GM12878 (cell line): Measurements from ENCODE around the gene ZNF280A. TPM values are rescaled to one million over a fixed set of nuclear protein-coding genes. Genes with fewer than 3 reads are reported as not detected.

ENCODE experiments used
- ATAC-seq: fragments of 200-7000 bp; cut with Tn5 transposase; 3 replicates; pipeline ENCODE4 v1.9.1; 2020; ENCODE audit warnings: mild to moderate bottlenecking, moderate library complexity
- BruUV-seq: library from RNA; stranded (reverse); fragments of 400-500 nt; replicated peaks from 2 replicates; lab custom pipeline; 2021; lab: Mats Ljungman, UMichigan
- CTCF ChIA-PET: fragments of 300-600 bp; sonication (Branson Sonifier 250); formaldehyde crosslinking; extraction: SDS; loops from one replicate; lab custom pipeline; 2021; ENCODE audit warnings: inconsistent platforms; lab: Yijun Ruan, JAX
- POLR2A ChIA-PET: fragments of 350-600 bp; formaldehyde crosslinking; extraction: SDS; loops from one replicate; lab custom pipeline; 2021; ENCODE audit warnings: inconsistent platforms; lab: Charles Lee
- RAD21 ChIA-PET: fragments of 300-600 bp; sonication (Branson Sonifier 250); formaldehyde crosslinking; loops from one replicate; lab custom pipeline; 2023; ENCODE audit warnings: antibody characterized with exemption; ENCODE audit not compliant: unreplicated experiment; lab: Charles Lee
- SMC1A ChIA-PET: fragments of 300-600 bp; sonication (Branson Sonifier 250); formaldehyde crosslinking; loops from one replicate; lab custom pipeline; 2023; ENCODE audit not compliant: unreplicated experiment, uncharacterized antibody; lab: Charles Lee
- DNase-seq: peaks from one replicate; pipeline ENCODE4 v3.0.0-alpha.2; 2011; ENCODE audit warnings: low read depth, low spot score
- FAIRE-seq: peaks from 3 replicates; lab custom pipeline; 2011; peaks lifted over from hg19 to GRCh38; lab: Jason Lieb, UNC
- H2AFZ ChIP-seq: 2 replicates; pipeline ENCODE4 v1.6.0; 2011; ENCODE audit warnings: low read depth, low read length, control low read depth; ENCODE audit not compliant: control insufficient read depth
- H3K27ac ChIP-seq: 2 replicates; pipeline ENCODE4 v1.5.1; 2011; ENCODE audit warnings: control low read depth; ENCODE audit not compliant: control insufficient read depth, insufficient read depth
- H3K27me3 ChIP-seq, 2 experiments: replicated peaks in 1 of 2; 2 replicates each; pipeline versions ENCODE4 v1.6.0 to v1.6.1; 2011; ENCODE audit warnings: low read length in 1 of 2; ENCODE audit not compliant: control insufficient read depth in 2 of 2, insufficient read depth in 2 of 2
- H3K36me3 ChIP-seq, 2 experiments: 2 replicates each; pipeline ENCODE4 v1.5.1; 2011; ENCODE audit warnings: low read length in 1 of 2; ENCODE audit not compliant: control insufficient read depth in 2 of 2, insufficient read depth in 2 of 2
- H3K4me1 ChIP-seq: 2 replicates; pipeline ENCODE4 v1.6.1; 2011; ENCODE audit warnings: mild to moderate bottlenecking, low read length, moderate library complexity, mixed read lengths; ENCODE audit not compliant: control insufficient read depth, insufficient read depth
- H3K4me2 ChIP-seq: 2 replicates; pipeline ENCODE4 v1.6.0; 2011; ENCODE audit warnings: control low read depth; ENCODE audit not compliant: control insufficient read depth, insufficient read depth
- H3K4me3 ChIP-seq: fragments of 200-600 bp; sonication (generic); 2 replicates; pipeline ENCODE4 v1.5.1; 2016
- H3K79me2 ChIP-seq: 2 replicates; pipeline ENCODE4 v1.6.0; 2011; ENCODE audit warnings: low read length; ENCODE audit not compliant: control insufficient read depth, insufficient read depth
- H3K9ac ChIP-seq: 2 replicates; pipeline ENCODE4 v1.8.0; 2011; ENCODE audit warnings: low read length, control low read depth, mixed read lengths; ENCODE audit not compliant: control insufficient read depth, insufficient read depth
- H3K9me3 ChIP-seq: replicated peaks from 3 replicates; pipeline ENCODE4 v1.5.1; 2011; ENCODE audit warnings: mild to moderate bottlenecking, low read length; ENCODE audit not compliant: control insufficient read depth, insufficient read depth
- H4K20me1 ChIP-seq: 2 replicates; pipeline ENCODE4 v1.6.0; 2011; ENCODE audit not compliant: control insufficient read depth, insufficient read depth
- BACH1 ChIP-seq: fragments of 450-650 bp; IDR thresholded peaks from 2 replicates; pipeline ENCODE4 v1.6.1; 2017; ENCODE audit warnings: mild to moderate bottlenecking, borderline replicate concordance
- CHD1 ChIP-seq: IDR thresholded peaks from 2 replicates; pipeline ENCODE4 v1.6.1; 2012; ENCODE audit warnings: low read depth, low read length, improper control_type of control experiment
- HDAC2 ChIP-seq: fragments of 200-600 bp; sonication (generic); IDR thresholded peaks from 2 replicates; pipeline ENCODE4 v1.6.1; 2017
- POLR2A ChIP-seq: IDR thresholded peaks from 2 replicates; pipeline ENCODE4 v1.6.1; 2011; ENCODE audit warnings: low read depth, mild to moderate bottlenecking, low read length
- TARDBP ChIP-seq: IDR thresholded peaks from 2 replicates; pipeline ENCODE4 v1.6.1; 2016; ENCODE audit warnings: borderline replicate concordance
- ZNF274 ChIP-seq: IDR thresholded peaks from one replicate; pipeline ENCODE4 v1.8.0; 2011; ENCODE audit not compliant: insufficient read length, insufficient read depth
- ZSCAN29 ChIP-seq: fragments of 450-650 bp; IDR thresholded peaks from 2 replicates; pipeline ENCODE4 v1.6.1; 2017; ENCODE audit warnings: mild to moderate bottlenecking, moderate library complexity
- ZZZ3 ChIP-seq: IDR thresholded peaks from 2 replicates; pipeline ENCODE4 v1.6.1; 2011; ENCODE audit warnings: low read depth; ENCODE audit not compliant: control insufficient read depth, insufficient read length
- WGBS: methylation state at CpG from one replicate; pipeline ENCODE4 v1.1.6; 2016; ENCODE audit warnings: low lambda C conversion rate; ENCODE audit not compliant: insufficient replicate concordance, insufficient coverage; ENCODE audit errors: missing lambda C conversion rate; 5-methylcytosine and 5-hydroxymethylcytosine counted together
- in situ Hi-C: fragments of 300-500 bp; cut with MboI; formaldehyde crosslinking; loops from 9 replicates; pipeline ENCODE4 v1.14.3; 2018; ENCODE audit warnings: mixed read lengths
- intact Hi-C: fragments of 100-400 bp; cut with micrococcal nuclease; formaldehyde crosslinking; loops from one replicate; pipeline ENCODE4 v1.14.2; 2022; ENCODE audit not compliant: unreplicated experiment
- polyA plus RNA-seq, 11 experiments: library from polyadenylated mRNA; depleted of rRNA in 4 of 11; unstranded in 6 of 11; stranded (reverse) in 5 of 11; fragments of >200 nt; fragmentation: Nextera tagmentation in 4 of 11; fragmentation: Illumina TruSeq in 1 of 11; extraction: Ambion mirVana in 4 of 11; extraction: Trizol in 1 of 11; gene quantifications; 1 replicate in 1 of 11; 2 replicates in 10 of 11; pipeline versions ENCODE4 v1.2.1 to v1.2.3, GENCODE V29; 2011 to 2016; ENCODE audit warnings: inconsistent platforms in 2 of 11, missing spikeins in 2 of 11, low read depth in 1 of 11
- total RNA-seq, 4 experiments: library from RNA; depleted of rRNA in 3 of 4; stranded (reverse); fragments of >200 nt in 3 of 4; fragmentation: Illumina TruSeq in 1 of 4; extraction: Trizol in 1 of 4; gene quantifications; 2 replicates each; pipeline versions ENCODE4 v1.2.1 to v1.2.3, GENCODE V29; 2013 to 2021
- TF ChIP-seq, protein P1 (sequence below): IDR thresholded peaks from 2 replicates; pipeline ENCODE4 v1.6.1; 2012; ENCODE audit warnings: low read depth, low read length, improper control_type of control experiment
- TF ChIP-seq, protein P2 (sequence below): fragments of 450-650 bp; IDR thresholded peaks from 2 replicates; pipeline ENCODE4 v1.6.1; 2017; ENCODE audit warnings: low read depth, mild to moderate bottlenecking, moderate library complexity
- TF ChIP-seq, protein P3 (sequence below): IDR thresholded peaks from 2 replicates; pipeline ENCODE4 v1.6.1; 2011; ENCODE audit warnings: mild to moderate bottlenecking, low read depth, low read length, moderate library complexity; ENCODE audit not compliant: insufficient replicate concordance
- TF ChIP-seq, protein P4 (sequence below): fragments of 450-650 bp; IDR thresholded peaks from 2 replicates; pipeline ENCODE4 v1.6.1; 2017; ENCODE audit warnings: mild to moderate bottlenecking
- TF ChIP-seq, protein P5 (sequence below): fragments of 450-650 bp; IDR thresholded peaks from 2 replicates; pipeline ENCODE4 v1.6.1; 2018; ENCODE audit warnings: borderline replicate concordance, mild to moderate bottlenecking; ENCODE audit not compliant: partially characterized antibody

The ZNF280A gene
- total and polyA plus RNA-seq, 10 of the 15 experiments (the other 5 are each of a cell fraction or from before 2014, with no cell fraction given): 0.03 to 0.06 TPM; not detected in 8

DNA sequence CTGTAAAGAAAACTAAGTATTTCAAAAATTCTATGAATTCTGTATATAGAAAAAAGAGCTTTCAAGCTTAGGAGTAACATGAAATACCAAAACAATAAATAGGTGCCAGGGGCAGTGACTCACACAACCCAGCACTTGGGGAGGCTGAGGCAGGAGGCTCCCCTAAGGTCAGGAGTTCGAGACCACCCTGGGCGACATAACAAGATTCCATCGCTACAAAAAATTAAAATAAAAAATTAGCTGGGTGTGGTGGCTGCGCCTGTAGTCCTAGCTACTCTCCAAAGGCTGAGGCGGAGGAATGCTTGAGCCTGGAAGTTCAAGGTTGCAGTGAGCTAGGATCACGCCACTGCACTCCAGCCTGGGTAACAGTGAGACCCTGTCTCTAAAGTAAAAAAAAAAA, 33.0 kb downstream of the ZNF280A start (continued):
- TF ChIP-seq ZNF274: no peak
- TF ChIP-seq, protein P1, sequence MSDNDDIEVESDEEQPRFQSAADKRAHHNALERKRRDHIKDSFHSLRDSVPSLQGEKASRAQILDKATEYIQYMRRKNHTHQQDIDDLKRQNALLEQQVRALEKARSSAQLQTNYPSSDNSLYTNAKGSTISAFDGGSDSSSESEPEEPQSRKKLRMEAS: no peak
- TF ChIP-seq CHD1: no peak
- TF ChIP-seq, protein P2, sequence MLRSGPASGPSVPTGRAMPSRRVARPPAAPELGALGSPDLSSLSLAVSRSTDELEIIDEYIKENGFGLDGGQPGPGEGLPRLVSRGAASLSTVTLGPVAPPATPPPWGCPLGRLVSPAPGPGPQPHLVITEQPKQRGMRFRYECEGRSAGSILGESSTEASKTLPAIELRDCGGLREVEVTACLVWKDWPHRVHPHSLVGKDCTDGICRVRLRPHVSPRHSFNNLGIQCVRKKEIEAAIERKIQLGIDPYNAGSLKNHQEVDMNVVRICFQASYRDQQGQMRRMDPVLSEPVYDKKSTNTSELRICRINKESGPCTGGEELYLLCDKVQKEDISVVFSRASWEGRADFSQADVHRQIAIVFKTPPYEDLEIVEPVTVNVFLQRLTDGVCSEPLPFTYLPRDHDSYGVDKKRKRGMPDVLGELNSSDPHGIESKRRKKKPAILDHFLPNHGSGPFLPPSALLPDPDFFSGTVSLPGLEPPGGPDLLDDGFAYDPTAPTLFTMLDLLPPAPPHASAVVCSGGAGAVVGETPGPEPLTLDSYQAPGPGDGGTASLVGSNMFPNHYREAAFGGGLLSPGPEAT: no peak

DNA sequence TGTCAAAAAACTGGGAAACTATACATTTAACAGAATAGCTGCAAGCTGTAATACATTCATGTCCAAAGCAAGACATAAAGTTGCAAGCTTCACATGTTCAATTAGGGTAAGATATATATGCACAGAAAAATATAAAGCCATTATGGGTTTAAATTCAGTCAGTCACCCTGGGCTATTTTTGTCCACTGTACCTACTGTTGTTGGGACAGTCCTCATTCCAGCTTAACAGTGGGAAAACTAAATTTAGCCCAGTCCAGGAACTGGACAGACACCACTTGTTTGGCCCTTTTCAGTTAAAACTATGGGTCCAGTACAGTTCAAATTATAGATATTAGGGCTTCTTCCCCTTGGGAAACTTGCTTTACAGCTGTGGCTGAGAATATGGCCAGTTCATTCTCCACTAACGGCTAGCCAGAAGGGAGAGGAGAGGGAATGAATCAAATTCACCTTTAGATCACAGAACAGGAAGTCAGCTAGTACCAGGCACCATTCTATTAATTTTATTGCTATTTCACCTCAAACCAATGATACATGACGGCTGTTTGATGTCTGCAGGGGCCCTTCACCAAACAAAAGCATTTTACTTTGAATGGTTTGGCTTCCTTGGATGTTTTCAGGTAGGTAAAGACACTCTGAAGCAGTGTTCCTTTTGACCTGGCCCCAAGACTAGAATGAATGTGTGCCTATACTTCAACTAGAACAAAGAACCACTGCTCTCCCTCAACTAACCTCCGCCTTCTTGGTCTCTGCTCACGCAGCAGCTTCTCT, 33.8 kb downstream of the ZNF280A start:
- Histone ChIP-seq H3K79me2 (no peaks in the 10 kb centered on the region), H3K9ac (no peak overlapping the region), H3K27ac (no peak overlapping the region), H3K36me3 (no peaks in the 10 kb centered on the region; a peak in 1 of 4 replicates), H2AFZ (no peak overlapping the region), H3K4me3 (no peak overlapping the region), H3K9me3 (no peaks in the 10 kb centered on the region), H3K4me2 (no peak overlapping the region), H4K20me1 (no peaks in the 10 kb centered on the region), H3K4me1 (no peaks in the 10 kb centered on the region), H3K27me3 (no peaks in the 10 kb centered on the region)
- no peak for FAIRE-seq
- ChIA-PET CTCF (no interaction called here), POLR2A (no interaction called here), SMC1A (interaction anchor here (1.1 kb wide), 1 partner anchor 56 kb away, joined by 3 read pairs; no protein-coding TSS in a partner anchor), RAD21 (no interaction called here)
- no peak for DNase-seq
- BruUV-seq: no TSS peak
- 95% methylated on average over 4 of the region's 4 CpGs for WGBS
- TF ChIP-seq POLR2A (no peak), BACH1 (no peak), TARDBP (no peak), HDAC2 (no peak), ZZZ3 (no peak), ZSCAN29 (no peak)
- TF ChIP-seq, protein P3, sequence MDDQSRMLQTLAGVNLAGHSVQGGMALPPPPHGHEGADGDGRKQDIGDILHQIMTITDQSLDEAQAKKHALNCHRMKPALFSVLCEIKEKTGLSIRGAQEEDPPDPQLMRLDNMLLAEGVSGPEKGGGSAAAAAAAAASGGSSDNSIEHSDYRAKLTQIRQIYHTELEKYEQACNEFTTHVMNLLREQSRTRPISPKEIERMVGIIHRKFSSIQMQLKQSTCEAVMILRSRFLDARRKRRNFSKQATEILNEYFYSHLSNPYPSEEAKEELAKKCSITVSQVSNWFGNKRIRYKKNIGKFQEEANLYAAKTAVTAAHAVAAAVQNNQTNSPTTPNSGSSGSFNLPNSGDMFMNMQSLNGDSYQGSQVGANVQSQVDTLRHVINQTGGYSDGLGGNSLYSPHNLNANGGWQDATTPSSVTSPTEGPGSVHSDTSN: no peak
- TF ChIP-seq, protein P4, sequence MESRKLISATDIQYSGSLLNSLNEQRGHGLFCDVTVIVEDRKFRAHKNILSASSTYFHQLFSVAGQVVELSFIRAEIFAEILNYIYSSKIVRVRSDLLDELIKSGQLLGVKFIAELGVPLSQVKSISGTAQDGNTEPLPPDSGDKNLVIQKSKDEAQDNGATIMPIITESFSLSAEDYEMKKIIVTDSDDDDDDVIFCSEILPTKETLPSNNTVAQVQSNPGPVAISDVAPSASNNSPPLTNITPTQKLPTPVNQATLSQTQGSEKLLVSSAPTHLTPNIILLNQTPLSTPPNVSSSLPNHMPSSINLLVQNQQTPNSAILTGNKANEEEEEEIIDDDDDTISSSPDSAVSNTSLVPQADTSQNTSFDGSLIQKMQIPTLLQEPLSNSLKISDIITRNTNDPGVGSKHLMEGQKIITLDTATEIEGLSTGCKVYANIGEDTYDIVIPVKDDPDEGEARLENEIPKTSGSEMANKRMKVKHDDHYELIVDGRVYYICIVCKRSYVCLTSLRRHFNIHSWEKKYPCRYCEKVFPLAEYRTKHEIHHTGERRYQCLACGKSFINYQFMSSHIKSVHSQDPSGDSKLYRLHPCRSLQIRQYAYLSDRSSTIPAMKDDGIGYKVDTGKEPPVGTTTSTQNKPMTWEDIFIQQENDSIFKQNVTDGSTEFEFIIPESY: no peak
- TF ChIP-seq, protein P5, sequence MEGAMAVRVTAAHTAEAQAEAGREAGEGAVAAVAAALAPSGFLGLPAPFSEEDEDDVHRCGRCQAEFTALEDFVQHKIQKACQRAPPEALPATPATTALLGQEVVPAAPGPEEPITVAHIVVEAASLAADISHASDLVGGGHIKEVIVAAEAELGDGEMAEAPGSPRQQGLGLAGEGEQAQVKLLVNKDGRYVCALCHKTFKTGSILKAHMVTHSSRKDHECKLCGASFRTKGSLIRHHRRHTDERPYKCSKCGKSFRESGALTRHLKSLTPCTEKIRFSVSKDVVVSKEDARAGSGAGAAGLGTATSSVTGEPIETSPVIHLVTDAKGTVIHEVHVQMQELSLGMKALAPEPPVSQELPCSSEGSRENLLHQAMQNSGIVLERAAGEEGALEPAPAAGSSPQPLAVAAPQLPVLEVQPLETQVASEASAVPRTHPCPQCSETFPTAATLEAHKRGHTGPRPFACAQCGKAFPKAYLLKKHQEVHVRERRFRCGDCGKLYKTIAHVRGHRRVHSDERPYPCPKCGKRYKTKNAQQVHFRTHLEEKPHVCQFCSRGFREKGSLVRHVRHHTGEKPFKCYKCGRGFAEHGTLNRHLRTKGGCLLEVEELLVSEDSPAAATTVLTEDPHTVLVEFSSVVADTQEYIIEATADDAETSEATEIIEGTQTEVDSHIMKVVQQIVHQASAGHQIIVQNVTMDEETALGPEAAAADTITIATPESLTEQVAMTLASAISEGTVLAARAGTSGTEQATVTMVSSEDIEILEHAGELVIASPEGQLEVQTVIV: no peak
- no peak for ATAC-seq
- in situ Hi-C loops: no loop called here
- intact Hi-C loops: no loop called here
